ENCODE results near the gene SREBF2.
"Not testable (repeated sequence)": the region's sequence is repeated elsewhere in the genome, so short reads cannot be mapped to it uniquely, and the experiment has no call there.

The SREBF2 gene

GRCh38 chr22:41820447-41820846 is 12.5 kb upstream of the SREBF2 start:
- FAIRE-seq (no peak), DNase-seq (ENCODE audit: low spot score) (no peak)

- FAIRE-seq = peak; percentile 83
- no peak for DNase-seq (ENCODE audit: low spot score)
These were observed 11.2 kb upstream of the SREBF2 start for GRCh38 chr22:41821471-41822316.

GRCh38 chr22:41822317-41823057 is 10.4 kb upstream of the SREBF2 start:
- DNase-seq (ENCODE audit: low spot score) (peak; percentile 74), FAIRE-seq (peak; percentile 96)

- no peak for DNase-seq (ENCODE audit: low spot score)
- FAIRE-seq = no peak
These were observed 9.1 kb upstream of the SREBF2 start for GRCh38 chr22:41823797-41824196.

GRCh38 chr22:41825376-41825775 is 7.5 kb upstream of the SREBF2 start:
- no peak for FAIRE-seq
- DNase-seq (ENCODE audit: low spot score) = no peak

- DNase-seq (ENCODE audit: low spot score) (no peak), FAIRE-seq (no peak)
These were observed 6.9 kb upstream of the SREBF2 start for GRCh38 chr22:41826021-41826420.

- no peak for DNase-seq (ENCODE audit: low spot score)
- no peak for FAIRE-seq
These were observed 6.2 kb upstream of the SREBF2 start for GRCh38 chr22:41826430-41827383.

GRCh38 chr22:41827671-41828070 is 5.2 kb upstream of the SREBF2 start:
- FAIRE-seq (no peak), DNase-seq (ENCODE audit: low spot score) (no peak)

GRCh38 chr22:41828516-41828915 is 4.4 kb upstream of the SREBF2 start:
- DNase-seq (ENCODE audit: low spot score) = no peak
- FAIRE-seq = no peak

- DNase-seq (ENCODE audit: low spot score) = no peak
- no peak for FAIRE-seq
These were observed 2.7 kb upstream of the SREBF2 start for GRCh38 chr22:41830174-41830573.

GRCh38 chr22:41831383-41831782 is 1.5 kb upstream of the SREBF2 start:
- no peak for DNase-seq (ENCODE audit: low spot score)
- no peak for FAIRE-seq

GRCh38 chr22:41831828-41832552 is 915 bp upstream of the SREBF2 start:
- DNase-seq (ENCODE audit: low spot score) = no peak
- FAIRE-seq = no peak

- FAIRE-seq = no peak
- DNase-seq (ENCODE audit: low spot score) = peak; percentile 56
These were observed 582 bp downstream of the SREBF2 start for GRCh38 chr22:41833369-41834004.

- DNase-seq (ENCODE audit: low spot score) (no peak), FAIRE-seq (no peak)
These were observed 1.4 kb downstream of the SREBF2 start for GRCh38 chr22:41834005-41834944.

GRCh38 chr22:41835462-41835861 is 2.6 kb downstream of the SREBF2 start:
- FAIRE-seq; DNase-seq (ENCODE audit: low spot score): not testable (repeated sequence)

- DNase-seq (ENCODE audit: low spot score) (no peak), FAIRE-seq (peak; percentile 71)
These were observed 3.6 kb downstream of the SREBF2 start for GRCh38 chr22:41836551-41836950.

- DNase-seq (ENCODE audit: low spot score) (no peak), FAIRE-seq (no peak)
These were observed 6.1 kb downstream of the SREBF2 start for GRCh38 chr22:41838842-41839618.

GRCh38 chr22:41840216-41840615 is 7.3 kb downstream of the SREBF2 start:
- no peak for FAIRE-seq
- no peak for DNase-seq (ENCODE audit: low spot score)

Data from urothelium cell line (cell line).